D341Med (cell line): Measurements from ENCODE around the gene RHOBTB3.
"Not testable (repeated sequence)": the region's sequence is repeated elsewhere in the genome, so short reads cannot be mapped to it uniquely, and the experiment has no call there.

Experiments used
- DNase-seq: peaks from one replicate; pipeline ENCODE4 v3.0.0; 2012; ENCODE audit warnings: low spot score

The RHOBTB3 gene

GRCh38 chr5:95821110-95822021, 90.2 kb downstream of the RHOBTB3 start:
- DNase-seq = no peak

DNA sequence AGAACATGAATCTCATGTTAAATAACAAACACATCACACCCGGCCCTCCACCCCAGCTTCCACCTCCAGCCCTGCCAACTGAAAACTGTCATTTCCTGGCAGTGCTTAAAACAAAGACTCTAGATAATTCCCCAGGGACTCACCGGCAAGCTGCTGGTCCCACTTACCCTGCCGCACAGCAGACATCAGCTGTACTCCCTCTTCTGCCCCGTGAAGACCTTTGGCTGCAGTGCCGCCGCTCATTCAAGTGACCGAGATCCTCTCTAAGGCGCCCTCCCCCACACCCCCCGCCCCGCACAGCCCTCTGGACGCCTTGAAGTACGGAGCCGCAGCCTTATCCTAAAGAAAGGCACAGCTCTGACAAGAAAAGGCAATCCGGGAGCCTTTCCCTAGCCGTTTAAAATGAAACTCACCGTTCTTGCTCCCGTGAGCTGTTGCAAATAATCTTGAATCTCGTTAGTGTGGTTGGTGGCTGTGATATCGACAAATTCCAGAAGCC, 91.0 kb downstream of the RHOBTB3 start:
- DNase-seq = peak; percentile 81

- peak; percentile 73 for DNase-seq
Measured at GRCh38 chr5:95822542-95823181, 91.5 kb downstream of the RHOBTB3 start, which contains the start of gene GLRX. Gene GLRX, minus strand, starts transcription at chr5:95822726. Its CDS starts 64 bp downstream, at chr5:95822662.

GRCh38 chr5:95823218-95823737, 92.1 kb downstream of the RHOBTB3 start:
- no peak for DNase-seq

DNA sequence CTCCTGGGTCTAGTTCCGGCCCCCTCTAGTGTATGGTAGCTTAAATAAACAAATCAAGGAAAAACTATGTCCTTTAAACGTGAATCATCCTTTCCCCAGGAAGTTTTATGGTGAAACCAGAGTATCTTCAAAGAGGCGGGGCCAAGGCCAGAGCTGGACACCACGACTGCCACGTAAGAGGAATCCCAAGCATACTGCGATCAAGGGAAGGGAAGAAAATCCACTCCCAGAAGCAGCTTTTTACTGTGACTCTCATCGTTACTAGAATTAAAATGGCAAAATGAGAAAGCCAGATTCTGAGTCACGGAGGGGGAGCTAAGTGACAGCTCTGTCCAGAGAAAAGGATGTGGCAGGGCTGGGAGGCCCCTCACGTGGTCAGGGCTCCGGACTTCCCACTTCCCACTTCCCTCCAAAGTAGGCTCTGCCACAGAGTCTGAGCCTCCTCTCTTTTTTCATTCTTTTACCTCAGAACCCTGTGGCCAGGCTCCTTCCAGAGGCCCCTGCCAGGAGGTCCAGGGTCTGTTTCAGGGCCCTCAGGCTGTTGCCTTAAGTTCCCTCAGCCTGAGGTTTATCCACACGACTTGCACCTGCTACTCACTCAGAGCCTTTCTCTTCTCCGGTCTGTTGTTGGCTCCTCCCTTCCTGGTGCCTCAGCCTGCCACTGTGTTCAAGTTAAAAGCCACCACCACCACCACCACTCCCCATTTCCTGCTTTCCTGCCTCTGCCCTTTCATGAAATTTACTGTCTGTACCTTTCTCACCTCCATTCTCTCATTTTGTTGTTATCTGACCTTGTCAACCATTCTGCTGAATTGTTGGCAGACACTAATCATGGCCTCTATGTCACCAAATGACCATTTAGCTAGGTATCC, 92.8 kb downstream of the RHOBTB3 start:
- no peak for DNase-seq

DNA sequence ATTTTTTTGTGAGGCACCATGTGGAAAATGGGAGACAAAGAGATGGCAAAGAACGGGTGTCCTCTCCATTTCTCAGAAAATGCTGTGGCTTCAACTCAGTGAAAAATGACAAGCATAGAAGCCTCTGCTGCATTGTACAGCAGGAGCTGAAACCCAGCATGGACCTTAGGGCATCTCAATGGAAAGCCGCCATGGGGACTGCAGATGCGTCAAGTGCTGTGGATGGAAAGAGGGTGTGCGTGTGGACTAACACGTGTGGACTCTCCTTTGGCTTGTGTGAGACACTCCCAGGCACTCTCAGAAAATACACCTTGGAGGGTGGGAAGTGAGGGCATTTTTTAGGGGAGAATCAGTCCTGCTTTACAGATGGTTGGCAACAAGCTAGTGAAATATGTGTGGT, 93.6 kb downstream of the RHOBTB3 start:
- no peak for DNase-seq

- no peak for DNase-seq
Measured at GRCh38 chr5:95825495-95825894, 94.4 kb downstream of the RHOBTB3 start.

GRCh38 chr5:95826949-95827891, 96.1 kb downstream of the RHOBTB3 start:
- no peak for DNase-seq

GRCh38 chr5:95827892-95828246, 96.7 kb downstream of the RHOBTB3 start:
- no peak for DNase-seq

GRCh38 chr5:95830226-95830625, 99.1 kb downstream of the RHOBTB3 start:
- no peak for DNase-seq

GRCh38 chr5:95832664-95833063, 101.5 kb downstream of the RHOBTB3 start:
- DNase-seq = no peak

DNA sequence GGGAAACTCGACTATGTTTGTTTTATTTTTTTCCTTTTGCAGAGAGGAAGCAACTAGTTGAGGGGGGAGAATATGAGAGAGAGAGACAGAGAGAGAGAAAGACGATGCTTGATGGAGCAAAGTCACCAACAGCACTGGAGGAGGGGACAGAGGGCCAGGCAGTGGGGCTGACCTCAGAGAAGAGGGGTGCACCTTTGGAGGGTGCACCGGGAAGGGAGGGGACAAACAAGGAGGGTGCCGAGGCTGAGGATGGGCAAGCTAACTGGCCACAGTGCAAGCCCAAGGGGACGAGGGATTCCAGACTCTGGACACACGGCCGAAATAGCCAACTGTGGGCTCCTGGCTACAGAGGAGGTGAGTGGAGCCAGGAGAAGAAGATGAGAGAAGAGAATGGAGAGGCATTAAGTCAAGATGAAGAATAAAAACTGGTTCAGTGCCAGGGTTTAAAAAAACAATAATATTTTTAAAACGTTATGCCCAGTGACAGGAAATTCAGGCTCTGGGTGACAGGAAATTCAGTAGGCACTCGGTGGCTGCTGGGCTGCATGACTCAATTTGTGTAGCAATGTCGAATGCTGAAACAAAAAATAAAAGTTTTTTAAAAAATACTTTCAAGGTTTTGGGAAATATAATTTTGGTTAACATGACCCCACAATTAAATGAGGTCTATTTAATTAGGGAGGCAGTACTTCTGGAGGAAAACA, 104.7 kb downstream of the RHOBTB3 start:
- DNase-seq = no peak

DNA sequence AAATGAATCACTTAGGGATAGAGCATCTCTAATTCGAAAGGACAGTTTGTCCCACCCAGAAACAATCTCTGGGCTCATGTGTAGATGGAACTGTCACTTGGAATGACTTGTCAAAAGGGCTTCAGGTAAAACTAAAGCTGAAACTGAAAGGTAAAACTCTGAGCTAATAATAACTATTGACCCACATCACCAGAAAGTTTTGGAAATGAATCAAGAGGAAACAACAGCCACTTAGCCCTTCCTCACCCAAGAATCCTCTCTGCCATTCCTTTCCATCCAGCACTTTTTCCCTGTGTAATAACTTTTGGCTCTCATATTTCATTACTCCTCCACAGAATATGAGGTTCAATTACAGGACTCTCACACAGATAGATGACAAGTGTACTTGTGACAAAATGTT, 105.4 kb downstream of the RHOBTB3 start:
- DNase-seq = no peak

GRCh38 chr5:95836971-95837370, 105.8 kb downstream of the RHOBTB3 start:
- not testable (repeated sequence) for DNase-seq

DNA sequence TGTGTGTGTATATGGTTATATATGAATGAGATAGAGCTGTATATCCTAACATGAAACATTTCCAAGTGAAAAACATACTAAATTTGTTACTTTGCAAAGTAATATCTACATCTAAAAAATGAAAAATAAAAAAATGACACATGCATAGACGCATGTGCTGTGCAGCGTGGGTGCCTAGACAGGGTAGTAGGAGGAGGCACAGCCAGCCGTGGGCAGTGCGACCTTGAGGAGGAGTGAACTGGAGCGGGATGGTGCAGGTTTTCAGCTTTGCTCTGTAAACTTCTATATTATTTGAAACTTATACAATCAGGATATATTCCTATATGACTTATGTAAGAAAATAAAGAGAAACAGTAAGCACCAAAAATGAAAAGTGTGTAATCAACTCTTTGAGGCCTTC, 106.4 kb downstream of the RHOBTB3 start:
- no peak for DNase-seq

DNA sequence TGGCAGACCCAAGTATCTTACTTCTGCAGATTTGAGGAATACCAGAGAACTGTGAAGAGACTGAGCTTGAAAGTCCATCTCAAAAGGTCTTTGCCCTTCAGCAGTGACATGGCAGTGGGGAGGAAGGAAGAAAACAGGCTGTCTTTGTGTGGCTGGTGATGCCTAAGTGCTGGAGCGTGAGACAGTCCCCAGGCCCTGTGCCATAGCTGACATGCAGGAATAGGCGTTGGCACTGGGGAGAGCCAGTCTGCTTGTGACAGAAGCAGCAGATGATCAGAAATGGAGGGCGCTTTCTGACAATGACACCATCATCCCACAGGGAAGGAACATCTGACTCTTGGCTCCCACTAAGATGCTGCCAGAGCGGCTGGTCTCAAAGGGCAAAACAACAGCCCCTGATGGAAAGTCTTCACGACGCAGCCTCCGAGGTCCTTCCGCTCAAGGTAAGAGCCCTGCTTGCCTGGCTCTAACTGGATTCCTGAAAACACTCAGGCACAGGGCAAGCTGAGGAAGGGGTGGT, 106.9 kb downstream of the RHOBTB3 start:
- no peak for DNase-seq

- DNase-seq = no peak
Measured at GRCh38 chr5:95838556-95838955, 107.4 kb downstream of the RHOBTB3 start.

DNA sequence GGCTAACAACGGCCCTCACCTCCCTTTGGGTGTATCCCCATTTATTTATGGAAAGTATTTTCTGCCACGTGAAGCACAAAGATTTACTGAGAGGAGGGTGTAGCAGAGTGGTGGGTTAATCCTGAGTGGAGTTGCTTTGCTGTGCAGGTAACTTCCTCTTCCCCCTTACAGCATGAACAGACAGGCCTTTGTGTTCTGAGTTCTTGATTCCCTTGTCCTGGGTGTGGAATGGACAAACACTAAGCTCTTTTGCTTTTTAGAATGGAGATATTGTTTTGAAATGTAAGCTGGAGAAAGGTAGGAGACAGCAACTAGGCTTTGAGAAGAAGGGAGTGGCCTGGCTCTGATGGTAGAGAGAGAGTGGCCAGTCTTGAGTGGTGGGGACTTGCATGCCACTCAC, 108.5 kb downstream of the RHOBTB3 start:
- no peak for DNase-seq

GRCh38 chr5:95840956-95841705, 110.0 kb downstream of the RHOBTB3 start:
- no peak for DNase-seq
